ENCODE data around the gene CCDC86.

DNA sequence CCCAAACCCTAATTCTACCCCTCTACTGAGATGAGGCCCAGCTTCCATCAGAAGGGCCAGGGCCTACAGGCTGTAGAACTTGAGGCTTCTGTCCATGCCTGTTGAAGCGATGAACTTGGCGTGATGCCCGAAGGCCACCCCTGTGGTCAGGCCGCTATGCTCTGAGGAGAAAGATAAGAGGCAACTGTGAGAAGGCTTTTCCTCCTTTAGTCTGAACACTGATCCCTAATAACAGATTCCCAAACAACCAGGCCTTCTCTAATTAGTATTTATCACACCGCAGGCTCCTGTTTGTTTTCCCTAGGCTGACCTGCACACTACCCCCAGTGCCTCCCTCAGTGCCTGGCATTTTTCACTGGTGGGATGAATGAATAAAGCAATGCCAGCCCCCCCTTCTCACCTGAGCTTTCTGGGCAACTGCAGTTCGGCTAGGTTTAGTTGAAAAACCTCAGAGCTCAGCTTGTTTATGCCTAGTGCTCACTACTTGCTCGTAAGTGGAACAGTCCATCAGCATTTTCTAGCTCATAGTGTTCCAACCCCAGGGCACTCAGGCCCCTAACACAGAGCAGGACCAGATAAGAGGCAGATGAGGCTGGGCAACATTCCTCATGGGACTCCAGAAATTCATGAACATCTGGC lies 49.3 kb downstream of the CCDC86 start:
- TF ChIP-seq POLR2AphosphoS5 (IDR thresholded peaks at IDR 0.05; ENCODE audit: low read depth) (no peak), GABPA (IDR thresholded peaks at IDR 0.05; ENCODE audit: low read depth) (no peak)
- TF ChIP-seq, protein P1, sequence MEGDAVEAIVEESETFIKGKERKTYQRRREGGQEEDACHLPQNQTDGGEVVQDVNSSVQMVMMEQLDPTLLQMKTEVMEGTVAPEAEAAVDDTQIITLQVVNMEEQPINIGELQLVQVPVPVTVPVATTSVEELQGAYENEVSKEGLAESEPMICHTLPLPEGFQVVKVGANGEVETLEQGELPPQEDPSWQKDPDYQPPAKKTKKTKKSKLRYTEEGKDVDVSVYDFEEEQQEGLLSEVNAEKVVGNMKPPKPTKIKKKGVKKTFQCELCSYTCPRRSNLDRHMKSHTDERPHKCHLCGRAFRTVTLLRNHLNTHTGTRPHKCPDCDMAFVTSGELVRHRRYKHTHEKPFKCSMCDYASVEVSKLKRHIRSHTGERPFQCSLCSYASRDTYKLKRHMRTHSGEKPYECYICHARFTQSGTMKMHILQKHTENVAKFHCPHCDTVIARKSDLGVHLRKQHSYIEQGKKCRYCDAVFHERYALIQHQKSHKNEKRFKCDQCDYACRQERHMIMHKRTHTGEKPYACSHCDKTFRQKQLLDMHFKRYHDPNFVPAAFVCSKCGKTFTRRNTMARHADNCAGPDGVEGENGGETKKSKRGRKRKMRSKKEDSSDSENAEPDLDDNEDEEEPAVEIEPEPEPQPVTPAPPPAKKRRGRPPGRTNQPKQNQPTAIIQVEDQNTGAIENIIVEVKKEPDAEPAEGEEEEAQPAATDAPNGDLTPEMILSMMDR (IDR thresholded peaks at IDR 0.05; ENCODE audit: insufficient read depth, low read length), result no peak
- TF ChIP-seq, protein P2, sequence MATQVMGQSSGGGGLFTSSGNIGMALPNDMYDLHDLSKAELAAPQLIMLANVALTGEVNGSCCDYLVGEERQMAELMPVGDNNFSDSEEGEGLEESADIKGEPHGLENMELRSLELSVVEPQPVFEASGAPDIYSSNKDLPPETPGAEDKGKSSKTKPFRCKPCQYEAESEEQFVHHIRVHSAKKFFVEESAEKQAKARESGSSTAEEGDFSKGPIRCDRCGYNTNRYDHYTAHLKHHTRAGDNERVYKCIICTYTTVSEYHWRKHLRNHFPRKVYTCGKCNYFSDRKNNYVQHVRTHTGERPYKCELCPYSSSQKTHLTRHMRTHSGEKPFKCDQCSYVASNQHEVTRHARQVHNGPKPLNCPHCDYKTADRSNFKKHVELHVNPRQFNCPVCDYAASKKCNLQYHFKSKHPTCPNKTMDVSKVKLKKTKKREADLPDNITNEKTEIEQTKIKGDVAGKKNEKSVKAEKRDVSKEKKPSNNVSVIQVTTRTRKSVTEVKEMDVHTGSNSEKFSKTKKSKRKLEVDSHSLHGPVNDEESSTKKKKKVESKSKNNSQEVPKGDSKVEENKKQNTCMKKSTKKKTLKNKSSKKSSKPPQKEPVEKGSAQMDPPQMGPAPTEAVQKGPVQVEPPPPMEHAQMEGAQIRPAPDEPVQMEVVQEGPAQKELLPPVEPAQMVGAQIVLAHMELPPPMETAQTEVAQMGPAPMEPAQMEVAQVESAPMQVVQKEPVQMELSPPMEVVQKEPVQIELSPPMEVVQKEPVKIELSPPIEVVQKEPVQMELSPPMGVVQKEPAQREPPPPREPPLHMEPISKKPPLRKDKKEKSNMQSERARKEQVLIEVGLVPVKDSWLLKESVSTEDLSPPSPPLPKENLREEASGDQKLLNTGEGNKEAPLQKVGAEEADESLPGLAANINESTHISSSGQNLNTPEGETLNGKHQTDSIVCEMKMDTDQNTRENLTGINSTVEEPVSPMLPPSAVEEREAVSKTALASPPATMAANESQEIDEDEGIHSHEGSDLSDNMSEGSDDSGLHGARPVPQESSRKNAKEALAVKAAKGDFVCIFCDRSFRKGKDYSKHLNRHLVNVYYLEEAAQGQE (IDR thresholded peaks at IDR 0.05; ENCODE audit: insufficient replicate concordance, low read depth), result no peak

Data from HL-60 (cell line).